Mesothelial cell of epicardium (in vitro differentiated cells): ENCODE data around the gene ITIH4. TPM values are rescaled to one million over a fixed set of nuclear protein-coding genes. Genes with fewer than 3 reads are reported as not detected.

Experiments used
- DNase-seq, 2 experiments: peaks; one replicate each; pipeline ENCODE4 v3.0.0; 2021; ENCODE audit warnings: low spot score in 2 of 2; ENCODE audit not compliant: unreplicated experiment in 2 of 2
- H3K27ac Mint-ChIP-seq: 2 replicates; pipeline ENCODE4 v1.8.0; 2021; ENCODE audit warnings: mixed read lengths
- H3K27me3 Mint-ChIP-seq: 2 replicates; pipeline ENCODE4 v1.8.0; 2021; ENCODE audit warnings: low read depth, mixed read lengths
- H3K36me3 Mint-ChIP-seq: 2 replicates; pipeline ENCODE4 v1.8.0; 2021; ENCODE audit warnings: mixed read lengths
- H3K4me1 Mint-ChIP-seq: 2 replicates; pipeline ENCODE4 v1.8.0; 2021; ENCODE audit warnings: mixed read lengths
- H3K4me3 Mint-ChIP-seq: 2 replicates; pipeline ENCODE4 v1.8.0; 2021; ENCODE audit warnings: mild to moderate bottlenecking, moderate library complexity, mixed read lengths
- H3K9me3 Mint-ChIP-seq: 2 replicates; pipeline ENCODE4 v1.8.0; 2021; ENCODE audit warnings: mixed read lengths
- CTCF ChIP-seq: fragments of 200-600 bp; sonication (generic); IDR thresholded peaks from one replicate; pipeline ENCODE4 v1.5.0; 2021; ENCODE audit warnings: antibody characterized with exemption; ENCODE audit not compliant: unreplicated experiment
- total RNA-seq: library from RNA; stranded (reverse); gene quantifications from 3 replicates; pipeline ENCODE4 v1.2.1, GENCODE V29; 2021

The ITIH4 gene
- total RNA-seq, 1 donor from 2014 or later, result 13.5 TPM

GRCh38 chr3:52874864-52875587 lies 44.6 kb upstream of the ITIH4 start:
- H3K27me3 Mint-ChIP-seq, result no peaks in the 10 kb centered on the region
- no peak for DNase-seq
- no peaks in the 10 kb centered on the region for H3K36me3 Mint-ChIP-seq
- no peak overlapping the region for H3K27ac Mint-ChIP-seq
- no peaks in the 10 kb centered on the region for H3K4me1 Mint-ChIP-seq
- H3K4me3 Mint-ChIP-seq, result no peak overlapping the region
- no peaks in the 10 kb centered on the region for H3K9me3 Mint-ChIP-seq
- TF ChIP-seq CTCF, result no peak

DNA sequence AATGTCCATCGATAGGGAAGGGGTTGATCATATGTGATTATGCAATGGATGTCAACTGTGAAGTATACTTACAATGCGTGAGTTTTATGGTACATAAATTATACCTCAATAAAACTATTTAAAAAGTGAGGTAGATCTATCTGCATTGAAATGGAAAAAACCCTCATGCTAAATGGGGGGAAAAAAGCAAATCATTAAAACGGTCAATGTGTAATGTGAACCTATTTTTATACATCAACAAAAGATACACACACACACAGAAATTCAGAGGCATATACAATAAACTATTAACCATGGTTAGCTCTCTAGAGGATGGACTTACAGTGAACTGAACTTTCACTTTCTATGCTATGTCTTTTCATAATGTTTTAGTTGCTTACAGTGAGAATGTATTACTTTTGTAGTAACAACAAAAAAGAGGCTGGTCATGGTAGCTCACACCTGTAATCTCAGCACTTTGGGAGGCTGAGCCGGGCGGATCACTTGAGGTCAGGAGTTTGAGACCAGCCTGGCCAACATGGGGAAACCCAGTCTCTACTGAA lies 43.8 kb upstream of the ITIH4 start:
- Mint-ChIP-seq H3K27me3 (no peaks in the 10 kb centered on the region), H3K9me3 (no peaks in the 10 kb centered on the region), H3K4me1 (no peaks in the 10 kb centered on the region), H3K36me3 (no peaks in the 10 kb centered on the region), H3K27ac (no peak overlapping the region), H3K4me3 (no peak overlapping the region)
- no peak for DNase-seq
- no peak for TF ChIP-seq CTCF

DNA sequence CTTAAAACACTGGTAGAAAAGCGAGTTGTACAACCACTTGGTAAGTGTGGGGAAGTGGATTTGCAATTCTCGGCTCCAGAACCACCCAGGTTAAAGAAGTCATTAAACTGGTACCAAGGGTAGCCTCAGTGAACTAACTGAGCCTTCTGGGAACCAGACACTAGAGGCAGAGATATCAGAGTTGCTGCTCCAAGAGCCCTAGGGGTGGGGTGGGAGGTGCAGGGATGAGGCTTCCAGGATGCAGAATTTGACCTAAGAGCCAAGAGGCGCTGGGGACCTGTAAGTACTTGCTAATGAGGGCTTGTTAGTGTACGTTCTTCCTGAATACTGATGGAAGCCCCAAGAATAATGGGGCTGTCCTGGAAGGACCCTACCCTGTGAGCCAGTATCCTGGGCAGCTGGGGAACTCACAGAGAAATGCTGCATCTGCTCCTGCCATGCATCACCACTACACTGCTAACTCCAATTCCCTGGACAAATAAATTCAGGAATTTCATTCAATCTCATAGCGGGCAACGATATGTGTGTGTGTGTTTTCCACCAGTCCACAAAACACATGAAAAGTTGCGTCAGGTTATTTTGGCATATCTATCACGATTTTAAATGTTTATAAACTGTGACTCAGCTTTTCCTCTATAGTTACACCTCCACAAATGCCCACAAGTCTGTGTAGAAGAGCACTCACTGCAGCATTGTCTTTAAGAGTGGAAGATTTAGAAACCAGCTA lies 43.1 kb upstream of the ITIH4 start:
- Mint-ChIP-seq H3K9me3 (no peaks in the 10 kb centered on the region), H3K36me3 (no peaks in the 10 kb centered on the region), H3K27ac (no peak overlapping the region), H3K4me3 (no peak overlapping the region), H3K4me1 (no peaks in the 10 kb centered on the region), H3K27me3 (no peaks in the 10 kb centered on the region)
- no peak for TF ChIP-seq CTCF
- DNase-seq, result no peak

- H3K36me3 Mint-ChIP-seq, result no peaks in the 10 kb centered on the region
- H3K27ac Mint-ChIP-seq, result no peak overlapping the region
- H3K4me3 Mint-ChIP-seq, result no peak overlapping the region
- no peaks in the 10 kb centered on the region for H3K4me1 Mint-ChIP-seq
- H3K27me3 Mint-ChIP-seq, result no peaks in the 10 kb centered on the region
- TF ChIP-seq CTCF, result no peak
- H3K9me3 Mint-ChIP-seq, result no peaks in the 10 kb centered on the region
- DNase-seq, result no peak
These were observed 41.8 kb upstream of the ITIH4 start for GRCh38 chr3:52872245-52872644.

- H3K36me3 Mint-ChIP-seq, result no peaks in the 10 kb centered on the region
- H3K4me3 Mint-ChIP-seq, result no peak overlapping the region
- no peak for DNase-seq
- H3K27ac Mint-ChIP-seq, result no peak overlapping the region
- no peaks in the 10 kb centered on the region for H3K9me3 Mint-ChIP-seq
- TF ChIP-seq CTCF, result no peak
- no peaks in the 10 kb centered on the region for H3K27me3 Mint-ChIP-seq
- no peaks in the 10 kb centered on the region for H3K4me1 Mint-ChIP-seq
These were observed 41.3 kb upstream of the ITIH4 start for GRCh38 chr3:52871761-52872160.
